Loucy (cell line): ENCODE data around the gene BANP.

Experiments used
- CTCF ChIP-seq: fragments of 200-600 bp; sonication (generic); conservative IDR thresholded peaks from 2 replicates; pipeline ENCODE4 v1.5.1; 2014; ENCODE audit warnings: mild to moderate bottlenecking, antibody characterized with exemption, low read length
- EZH2phosphoT487 ChIP-seq: fragments of 200-600 bp; IDR thresholded peaks from 2 replicates; pipeline ENCODE4 v1.6.1; 2018; ENCODE audit warnings: antibody characterized with exemption, mild to moderate bottlenecking, moderate library complexity, borderline replicate concordance

- no peak for TF ChIP-seq CTCF
- TF ChIP-seq EZH2phosphoT487, result no peak
Measured at GRCh38 chr16:88050952-88051660, 99.9 kb downstream of the BANP start.
